Natural killer cell treated with Interleukin-12 subunit alpha and Interleukin-12 subunit beta and Interleukin-15 and Interleukin-18, amount 100 ng/mL, for 72 hours (primary cell): ENCODE data around the gene NR2C1. TPM values are rescaled to one million over a fixed set of nuclear protein-coding genes. Genes with fewer than 3 reads are reported as not detected.
"Not testable (repeated sequence)": the region's sequence is repeated elsewhere in the genome, so short reads cannot be mapped to it uniquely, and the experiment has no call there.

ENCODE experiments used
- ATAC-seq, 2 donors: fragments of 150-1000 bp; cut with Tn5 transposase in 1 of 2; sonication (Bioruptor Pico), chemical (Tn5 transposase) in 1 of 2; 2 replicates each; pipeline ENCODE4 v1.10.0; 2021
- DNase-seq: peaks from one replicate; pipeline ENCODE4 v3.0.0; 2022; ENCODE audit warnings: low spot score
- H3K27ac Mint-ChIP-seq, 2 donors: 1 replicate in 1 of 2; 2 replicates in 1 of 2; pipeline ENCODE4 v1.8.0; 2022; ENCODE audit warnings: mixed read lengths in 2 of 2, mild to moderate bottlenecking in 1 of 2, moderate library complexity in 1 of 2
- H3K27me3 Mint-ChIP-seq, 2 donors: 1 replicate in 1 of 2; 2 replicates in 1 of 2; pipeline ENCODE4 v1.8.0; 2022; ENCODE audit warnings: mixed read lengths in 2 of 2
- H3K36me3 Mint-ChIP-seq: one replicate; pipeline ENCODE4 v1.8.0; 2022; ENCODE audit warnings: mixed read lengths
- H3K4me1 Mint-ChIP-seq, 2 donors: 1 replicate in 1 of 2; 2 replicates in 1 of 2; pipeline ENCODE4 v1.8.0; 2022; ENCODE audit warnings: low read depth in 2 of 2, mixed read lengths in 2 of 2, mild to moderate bottlenecking in 1 of 2
- H3K4me3 Mint-ChIP-seq: one replicate; pipeline ENCODE4 v1.8.0; 2022; ENCODE audit warnings: mixed read lengths
- H3K9me3 Mint-ChIP-seq: 2 replicates; pipeline ENCODE4 v1.8.0; 2022; ENCODE audit warnings: mixed read lengths
- total RNA-seq, 2 donors: library from RNA; stranded (reverse); gene quantifications; one replicate each; pipeline ENCODE4 v1.2.3, GENCODE V29; 2022

The NR2C1 gene
- total RNA-seq, 2 donors from 2014 or later = 27.0 to 52.8 TPM

- Mint-ChIP-seq H3K4me3 (peak overlapping the region; percentile 79), H3K27ac (peak overlapping the region; percentile 80 to 97), H3K27me3 (no peaks in the 10 kb centered on the region), H3K36me3 (peaks cover 6% of the 10 kb centered on the region), H3K9me3 (peaks cover 8% of the 10 kb centered on the region), H3K4me1 (peaks cover 27 to 34% of the 10 kb centered on the region in 2 donors)
- DNase-seq = no peak
- ATAC-seq = peak in 1 of 2 donors; percentile 34
These were observed 69.5 kb downstream of the NR2C1 start for GRCh38 chr12:95003921-95004272.

- peaks cover 32 to 38% of the 10 kb centered on the region in 2 donors for H3K4me1 Mint-ChIP-seq
These were observed 70.1 kb downstream of the NR2C1 start, which contains the start of gene NDUFA12 for GRCh38 chr12:95003213-95003920. TSS of gene NDUFA12 (minus strand) at chr12:95003697. CDS start at chr12:95003680, 17 bp downstream.

GRCh38 chr12:95002754-95003153 lies 70.7 kb downstream of the NR2C1 start:
- Mint-ChIP-seq H3K36me3 (peaks cover 14% of the 10 kb centered on the region), H3K4me1 (peaks cover 36 to 42% of the 10 kb centered on the region in 2 donors), H3K9me3 (peaks cover 8% of the 10 kb centered on the region), H3K27ac (peak overlapping the region; percentile 80 to 97), H3K27me3 (no peaks in the 10 kb centered on the region), H3K4me3 (peak overlapping the region; percentile 79)
- no peak for ATAC-seq
- DNase-seq = no peak

More at GRCh38 chr12:95003213-95003920, 70.1 kb downstream of the NR2C1 start, which contains the start of gene NDUFA12:
- Mint-ChIP-seq H3K9me3 (peaks cover 8% of the 10 kb centered on the region), H3K27ac (peak within 1 kb of the TSS; percentile 80 to 97), H3K27me3 (no peaks in the 10 kb centered on the region), H3K36me3 (peaks cover 12% of the 10 kb centered on the region), H3K4me3 (peak within 1 kb of the TSS; percentile 79)
- ATAC-seq = peak; percentile 100
- DNase-seq = peak; percentile 98

- no peaks in the 10 kb centered on the region for H3K27me3 Mint-ChIP-seq
- H3K9me3 Mint-ChIP-seq = no peaks in the 10 kb centered on the region
- H3K4me3 Mint-ChIP-seq = no peak overlapping the region
- ATAC-seq (no peak), DNase-seq (no peak)
- no peak overlapping the region for H3K27ac Mint-ChIP-seq
- peaks cover 28 to 34% of the 10 kb centered on the region in 2 donors for H3K4me1 Mint-ChIP-seq
- peaks cover 14% of the 10 kb centered on the region for H3K36me3 Mint-ChIP-seq
These were observed 75.1 kb downstream of the NR2C1 start for GRCh38 chr12:94998326-94998725.

- no peak for ATAC-seq
- H3K27me3 Mint-ChIP-seq = no peaks in the 10 kb centered on the region
- H3K27ac Mint-ChIP-seq = no peak overlapping the region
- peaks cover 27 to 32% of the 10 kb centered on the region in 2 donors for H3K4me1 Mint-ChIP-seq
- no peak overlapping the region for H3K4me3 Mint-ChIP-seq
- no peaks in the 10 kb centered on the region for H3K9me3 Mint-ChIP-seq
- DNase-seq = no peak
- peaks cover 11% of the 10 kb centered on the region for H3K36me3 Mint-ChIP-seq
These were observed 75.7 kb downstream of the NR2C1 start for GRCh38 chr12:94997726-94998125.

- H3K4me3 Mint-ChIP-seq = no peak overlapping the region
- H3K27me3 Mint-ChIP-seq = no peaks in the 10 kb centered on the region
- peaks cover 24 to 28% of the 10 kb centered on the region in 2 donors for H3K4me1 Mint-ChIP-seq
- H3K9me3 Mint-ChIP-seq = no peaks in the 10 kb centered on the region
- peaks cover 8% of the 10 kb centered on the region for H3K36me3 Mint-ChIP-seq
- ATAC-seq (no peak), DNase-seq (no peak)
- no peak overlapping the region for H3K27ac Mint-ChIP-seq
These were observed 76.4 kb downstream of the NR2C1 start for GRCh38 chr12:94997061-94997460.

GRCh38 chr12:94994312-94994711 lies 79.1 kb downstream of the NR2C1 start:
- Mint-ChIP-seq H3K27me3 (no peaks in the 10 kb centered on the region), H3K9me3 (no peaks in the 10 kb centered on the region), H3K4me3 (no peak overlapping the region), H3K27ac (no peak overlapping the region), H3K36me3 (peaks cover 13% of the 10 kb centered on the region), H3K4me1 (peaks cover 22 to 26% of the 10 kb centered on the region in 2 donors)
- no peak for ATAC-seq
- no peak for DNase-seq

- not testable (repeated sequence) for DNase-seq, ATAC-seq, H3K4me3 Mint-ChIP-seq, H3K9me3 Mint-ChIP-seq, H3K27ac Mint-ChIP-seq, H3K27me3 Mint-ChIP-seq
- peaks cover 21 to 26% of the 10 kb centered on the region in 2 donors for H3K4me1 Mint-ChIP-seq
- peaks cover 17% of the 10 kb centered on the region for H3K36me3 Mint-ChIP-seq
These were observed 79.6 kb downstream of the NR2C1 start for GRCh38 chr12:94993855-94994254.

- no peaks in the 10 kb centered on the region for H3K27me3 Mint-ChIP-seq
- H3K27ac Mint-ChIP-seq = peak overlapping the region in 1 of 2 donors; percentile 23
- peaks cover 29 to 31% of the 10 kb centered on the region in 2 donors for H3K4me1 Mint-ChIP-seq
- H3K9me3 Mint-ChIP-seq = no peaks in the 10 kb centered on the region
- DNase-seq (no peak), ATAC-seq (no peak)
- H3K36me3 Mint-ChIP-seq = peaks cover 12% of the 10 kb centered on the region
- no peak overlapping the region for H3K4me3 Mint-ChIP-seq
These were observed 83.2 kb downstream of the NR2C1 start for GRCh38 chr12:94990222-94990621.

- Mint-ChIP-seq H3K4me3 (no peak overlapping the region), H3K9me3 (no peaks in the 10 kb centered on the region), H3K27ac (peak overlapping the region; percentile 29 to 63), H3K4me1 (peaks cover 34 to 36% of the 10 kb centered on the region in 2 donors), H3K27me3 (no peaks in the 10 kb centered on the region), H3K36me3 (peaks cover 12% of the 10 kb centered on the region)
- DNase-seq (no peak), ATAC-seq (no peak)
These were observed 84.9 kb downstream of the NR2C1 start for GRCh38 chr12:94988471-94988870.

GRCh38 chr12:94987801-94988200 lies 85.6 kb downstream of the NR2C1 start:
- peak overlapping the region; percentile 29 to 63 for H3K27ac Mint-ChIP-seq
- H3K36me3 Mint-ChIP-seq = peaks cover 12% of the 10 kb centered on the region
- no peaks in the 10 kb centered on the region for H3K27me3 Mint-ChIP-seq
- peaks cover 37 to 42% of the 10 kb centered on the region in 2 donors for H3K4me1 Mint-ChIP-seq
- H3K9me3 Mint-ChIP-seq = no peaks in the 10 kb centered on the region
- DNase-seq (no peak), ATAC-seq (no peak)
- no peak overlapping the region for H3K4me3 Mint-ChIP-seq

- no peak overlapping the region for H3K4me3 Mint-ChIP-seq
- no peaks in the 10 kb centered on the region for H3K27me3 Mint-ChIP-seq
These were observed 86.2 kb downstream of the NR2C1 start for GRCh38 chr12:94987076-94987669.

GRCh38 chr12:94985099-94985498 lies 88.3 kb downstream of the NR2C1 start:
- H3K27ac Mint-ChIP-seq, H3K27me3 Mint-ChIP-seq, H3K36me3 Mint-ChIP-seq, ATAC-seq, H3K9me3 Mint-ChIP-seq, H3K4me3 Mint-ChIP-seq, DNase-seq: not testable (repeated sequence)
- H3K4me1 Mint-ChIP-seq = peaks cover 44 to 45% of the 10 kb centered on the region in 2 donors

More at GRCh38 chr12:94987076-94987669, 86.2 kb downstream of the NR2C1 start:
- H3K4me1 Mint-ChIP-seq = peaks cover 38 to 43% of the 10 kb centered on the region in 2 donors
- ATAC-seq (no peak), DNase-seq (no peak)
- H3K36me3 Mint-ChIP-seq = peaks cover 12% of the 10 kb centered on the region
- H3K9me3 Mint-ChIP-seq = no peaks in the 10 kb centered on the region
- peak overlapping the region; percentile 29 to 63 for H3K27ac Mint-ChIP-seq

- Mint-ChIP-seq H3K27me3 (no peaks in the 10 kb centered on the region), H3K36me3 (peaks cover 6% of the 10 kb centered on the region), H3K9me3 (no peaks in the 10 kb centered on the region), H3K4me3 (no peak overlapping the region), H3K4me1 (peaks cover 36% of the 10 kb centered on the region in 2 donors), H3K27ac (peak overlapping the region; percentile 3 to 4)
- no peak for DNase-seq
- ATAC-seq = no peak
These were observed 90.1 kb downstream of the NR2C1 start for GRCh38 chr12:94983321-94983720.
